ENCODE results near the gene TBX1. TPM values are rescaled to one million over a fixed set of nuclear protein-coding genes. Genes with fewer than 3 reads are reported as not detected.
"Not testable (repeated sequence)": the region's sequence is repeated elsewhere in the genome, so short reads cannot be mapped to it uniquely, and the experiment has no call there.

The TBX1 gene
- total and polyA plus RNA-seq, 2 of the 8 experiments (the other 6 are each of a cell fraction or from before 2014, with no cell fraction given) = 0.28 TPM; not detected in 1

DNA sequence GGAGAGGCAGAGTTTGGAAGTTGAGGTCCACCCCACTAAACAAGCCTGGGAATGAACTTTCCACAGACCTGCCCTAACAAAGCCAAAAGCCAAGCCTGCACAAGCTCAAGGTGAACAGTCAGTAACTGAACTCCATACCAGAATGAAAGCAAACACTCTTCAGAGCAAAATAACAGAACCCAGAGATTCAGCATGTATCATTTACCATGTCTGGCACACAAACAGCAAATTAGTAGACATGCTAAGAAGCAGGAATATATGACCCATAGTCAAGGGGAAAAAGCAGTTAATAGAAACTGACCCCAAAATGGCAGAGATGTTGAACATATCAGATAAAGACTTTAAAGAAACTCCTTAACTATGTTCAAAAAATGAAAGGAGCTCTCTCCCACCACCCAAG lies 31.3 kb downstream of the TBX1 start (continued):
- TF ChIP-seq TEAD4 (IDR thresholded peaks at IDR 0.05; ENCODE audit: low read depth, low read length) = no peak

DNA sequence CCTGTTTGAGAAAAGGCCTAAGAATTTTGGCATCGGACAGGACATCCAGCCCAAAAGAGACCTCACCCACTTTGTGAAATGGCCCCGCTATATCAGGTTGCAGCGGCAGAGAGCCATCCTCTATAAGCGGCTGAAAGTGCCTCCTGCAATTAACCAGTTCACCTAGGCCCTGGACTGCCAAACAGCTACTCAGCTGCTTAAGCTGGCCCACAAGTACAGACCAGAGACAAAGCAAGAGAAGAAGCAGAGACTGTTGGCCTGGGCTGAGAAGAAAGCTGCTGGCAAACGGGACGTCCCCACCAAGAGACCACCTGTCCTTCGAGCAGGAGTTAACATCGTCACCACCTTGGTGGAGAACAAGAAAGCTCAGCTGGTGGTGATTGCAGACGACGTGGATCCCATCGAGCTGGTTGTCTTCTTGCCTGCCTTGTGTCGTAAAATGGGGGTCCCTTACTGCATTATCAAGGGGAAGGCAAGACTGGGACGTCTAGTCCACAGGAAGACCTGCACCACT lies 31.9 kb downstream of the TBX1 start:
- H2BK5ac ChIP-seq (ENCODE audit: low read depth, low read length); H3K4me2 ChIP-seq (ENCODE audit: insufficient read depth in 1 of 2, low read depth in 2 of 2, low read length in 2 of 2); H4K8ac ChIP-seq (ENCODE audit: extremely low read depth, insufficient read depth, low read length); H2BK20ac ChIP-seq (ENCODE audit: low read length); H3K9me3 ChIP-seq (ENCODE audit: insufficient read depth in 2 of 2, low read depth in 1 of 2, low read length in 1 of 2); H3K9ac ChIP-seq (replicated peaks in 1 of 4; ENCODE audit: extremely low read depth in 1 of 4, low read depth in 3 of 4, low read length in 3 of 4); H4K5ac ChIP-seq (ENCODE audit: insufficient read length, low read depth, low read length); FAIRE-seq; H3K4me1 ChIP-seq (replicated peaks in 1 of 4; ENCODE audit: control insufficient read depth in 3 of 4, insufficient read depth in 4 of 4, low read length in 3 of 4); H3K4ac ChIP-seq (replicated peaks; ENCODE audit: insufficient read length, low read depth, low read length); H2BK120ac ChIP-seq (replicated peaks; ENCODE audit: low read depth, low read length); H3K4me3 ChIP-seq (ENCODE audit: extremely low read depth in 1 of 4, insufficient read depth in 2 of 4, low read depth in 3 of 4, low read length in 4 of 4); H4K91ac ChIP-seq (replicated peaks; ENCODE audit: insufficient read length, low read length); H2BK12ac ChIP-seq (ENCODE audit: low read depth, low read length); H3K23ac ChIP-seq (ENCODE audit: insufficient read length); H2AFZ ChIP-seq (ENCODE audit: low read length); H3K79me1 ChIP-seq (ENCODE audit: low read depth, low read length); H2BK15ac ChIP-seq (ENCODE audit: low read length); H3K18ac ChIP-seq (ENCODE audit: extremely low read depth, low read length); H4K20me1 ChIP-seq (replicated peaks in 1 of 2; ENCODE audit: control insufficient read depth in 1 of 2, insufficient read depth in 2 of 2, low read length in 2 of 2); H3K36me3 ChIP-seq (ENCODE audit: control insufficient read depth in 2 of 4, insufficient read depth in 4 of 4, low read length in 3 of 4); H3K79me2 ChIP-seq (ENCODE audit: control insufficient read depth in 1 of 2, insufficient read depth in 2 of 2, low read length in 2 of 2); H3K14ac ChIP-seq (ENCODE audit: insufficient read length); H3K27ac ChIP-seq (ENCODE audit: low read depth, low read length); POLR2A ChIA-PET (ENCODE audit: partially characterized antibody); H3K27me3 ChIP-seq (replicated peaks in 1 of 4; ENCODE audit: control insufficient read depth in 3 of 4, extremely low read depth in 1 of 4, insufficient read depth in 3 of 4, low read length in 3 of 4); DNase-seq (ENCODE audit: low read depth in 1 of 2, low spot score in 2 of 2); H2AK5ac ChIP-seq (ENCODE audit: low read depth, low read length); H3K23me2 ChIP-seq (ENCODE audit: low read depth, low read length); H3K56ac ChIP-seq (replicated peaks; ENCODE audit: insufficient read length, low read depth, low read length): not testable (repeated sequence)
- CTCF ChIA-PET (ENCODE audit: partially characterized antibody) = interaction anchor here (1.1 to 1.9 kb wide), 6 partner anchors 8 to 121 kb away, joined by 3 to 12 read pairs (median 5); no protein-coding TSS in a partner anchor
- 92% methylated on average over 13 of the region's 13 CpGs; no CpG with 5 or more reads in 1 of the 2 experiments for WGBS, 2 experiments (ENCODE audit: extremely low coverage in 1 of 2, insufficient coverage in 1 of 2, insufficient read length in 1 of 2, insufficient replicate concordance in 2 of 2, low coverage in 1 of 2, low lambda C conversion rate in 2 of 2, missing lambda C conversion rate in 1 of 2)
